B cell (primary cell): Measurements from ENCODE around the gene TRIM38. TPM values are rescaled to one million over a fixed set of nuclear protein-coding genes. Genes with fewer than 3 reads are reported as not detected.

Source experiments
- ATAC-seq: fragments of 200-7000 bp; cut with Tn5 transposase; one replicate; pipeline ENCODE4 v1.10.0; 2021; ENCODE audit warnings: low read depth, mild to moderate bottlenecking, moderate number of reproducible peaks, moderate library complexity
- CTCF ChIA-PET: fragments of 350-600 bp; sonication (Branson Sonifier 250); formaldehyde crosslinking; loops from one replicate; lab custom pipeline; 2021; ENCODE audit warnings: antibody characterized with exemption, inconsistent platforms; lab: Charles Lee
- POLR2A ChIA-PET: fragments of 350-600 bp; sonication (Branson Sonifier 250); formaldehyde crosslinking; loops from one replicate; lab custom pipeline; 2021; ENCODE audit warnings: antibody characterized with exemption; lab: Charles Lee
- DNase-seq: peaks from one replicate; pipeline ENCODE4 v3.0.0; 2013
- H2AFZ ChIP-seq: 2 replicates; pipeline ENCODE4 v1.6.1; 2012; ENCODE audit warnings: mild to moderate bottlenecking, low read depth, low read length; ENCODE audit not compliant: insufficient read depth, poor library complexity, severe bottlenecking
- H3K27ac ChIP-seq, 2 donors: 1 replicate in 1 of 2; 2 replicates in 1 of 2; pipeline ENCODE4 v1.5.1; 2012 to 2013; ENCODE audit warnings: low read length in 2 of 2, mild to moderate bottlenecking in 2 of 2, moderate library complexity in 1 of 2
- H3K27me3 ChIP-seq, 4 experiments: fragments of 200-600 bp in 1 of 4; sonication (generic) in 1 of 4; replicated peaks in 1 of 4; 1 replicate in 2 of 4; 2 replicates in 2 of 4; pipeline versions ENCODE4 v1.6.1 to v1.7.0; 2013 to 2016; ENCODE audit warnings: low read length in 3 of 4, mild to moderate bottlenecking in 2 of 4, mixed read lengths in 1 of 4, moderate library complexity in 1 of 4; ENCODE audit not compliant: insufficient read depth in 4 of 4, control insufficient read depth in 3 of 4; ENCODE audit errors: control extremely low read depth in 1 of 4
- H3K36me3 ChIP-seq, 2 experiments: replicated peaks in 1 of 2; 1 replicate in 1 of 2; 2 replicates in 1 of 2; pipeline versions ENCODE4 v1.6.1 to v1.7.1; 2013; ENCODE audit warnings: low read length in 1 of 2; ENCODE audit not compliant: insufficient read depth in 2 of 2, control insufficient read depth in 1 of 2; ENCODE audit errors: control extremely low read depth in 1 of 2, extremely low read depth in 1 of 2
- H3K4me1 ChIP-seq, 2 donors: fragments of 200-600 bp in 1 of 2; sonication (generic) in 1 of 2; 1 replicate in 1 of 2; 2 replicates in 1 of 2; pipeline versions ENCODE4 v1.5.1 to v1.6.1; 2013 to 2017; ENCODE audit warnings: low read length in 2 of 2; ENCODE audit not compliant: control insufficient read depth in 2 of 2, insufficient read depth in 2 of 2
- H3K4me2 ChIP-seq: replicated peaks from 2 replicates; pipeline ENCODE3; 2012; ENCODE audit warnings: mild to moderate bottlenecking, low read depth, low read length; ENCODE audit not compliant: poor library complexity, severe bottlenecking
- H3K4me3 ChIP-seq, 5 experiments: fragments of 200-600 bp in 1 of 5; sonication (generic) in 1 of 5; 1 replicate in 3 of 5; 2 replicates in 2 of 5; pipeline versions ENCODE4 v1.5.1 to v1.7.0; 2011 to 2016; ENCODE audit warnings: low read length in 4 of 5, mild to moderate bottlenecking in 4 of 5, low read depth in 2 of 5, control low read depth in 1 of 5, moderate library complexity in 1 of 5; ENCODE audit not compliant: insufficient read depth in 1 of 5; ENCODE audit errors: control extremely low read depth in 1 of 5, extremely low read depth in 1 of 5
- H3K79me2 ChIP-seq: fragments of 200-600 bp; sonication (generic); one replicate; pipeline ENCODE4 v1.6.0; 2016; ENCODE audit warnings: low read length; ENCODE audit not compliant: control insufficient read depth, insufficient read depth
- H3K9ac ChIP-seq: fragments of 200-600 bp; sonication (generic); 2 replicates; pipeline ENCODE4 v1.6.1; 2017; ENCODE audit warnings: mild to moderate bottlenecking, low read length, moderate library complexity
- H3K9me3 ChIP-seq, 3 donors: one replicate each; pipeline versions ENCODE4 v1.6.1 to v1.7.1; 2013; ENCODE audit warnings: low read length in 2 of 3; ENCODE audit not compliant: control insufficient read depth in 2 of 3, insufficient read depth in 1 of 3; ENCODE audit errors: control extremely low read depth in 1 of 3
- H4K20me1 ChIP-seq: 2 replicates; pipeline ENCODE4 v1.6.0; 2012; ENCODE audit warnings: mild to moderate bottlenecking, low read length; ENCODE audit not compliant: insufficient read depth, control insufficient read depth, poor library complexity, severe bottlenecking
- H3K27ac Mint-ChIP-seq: one replicate; pipeline ENCODE4 v1.8.0; 2021; ENCODE audit warnings: mixed read lengths
- H3K27me3 Mint-ChIP-seq: one replicate; pipeline ENCODE4 v1.8.0; 2021; ENCODE audit warnings: mixed read lengths
- H3K4me1 Mint-ChIP-seq: one replicate; pipeline ENCODE4 v1.8.0; 2021; ENCODE audit warnings: mixed read lengths
- H3K4me3 Mint-ChIP-seq: one replicate; pipeline ENCODE4 v1.8.0; 2021; ENCODE audit warnings: mixed read lengths
- H3K9me3 Mint-ChIP-seq: one replicate; pipeline ENCODE4 v1.8.0; 2022; ENCODE audit warnings: mixed read lengths; ENCODE audit not compliant: insufficient read depth
- EZH2 ChIP-seq: IDR thresholded peaks from 2 replicates; pipeline ENCODE4 v1.6.1; 2012; ENCODE audit warnings: borderline replicate concordance, low read depth, mild to moderate bottlenecking, moderate library complexity, low read length; ENCODE audit not compliant: insufficient read depth, poor library complexity, severe bottlenecking
- WGBS: methylation state at CpG from one replicate; pipeline ENCODE4 v1.1.5; 2013; ENCODE audit warnings: missing lambda C conversion rate; ENCODE audit not compliant: insufficient coverage; 5-methylcytosine and 5-hydroxymethylcytosine counted together
- intact Hi-C: fragments of 100-400 bp; cut with micrococcal nuclease; formaldehyde crosslinking; loops from one replicate; pipeline ENCODE4 v1.10.0; 2022
- polyA plus RNA-seq: library from polyadenylated mRNA; depleted of rRNA; stranded (reverse); fragments of >200 nt; gene quantifications from 2 replicates; pipeline ENCODE4 v1.2.3, GENCODE V29; 2012
- total RNA-seq, 2 donors: library from RNA; stranded (reverse); fragments of 120-200 nt in 1 of 2; gene quantifications; 1 replicate in 1 of 2; 2 replicates in 1 of 2; pipeline versions ENCODE4 v1.2.3 to v1.2.4, GENCODE V29; 2013 to 2022
- TF ChIP-seq, protein P1 (sequence below): fragments of 200-600 bp; IDR thresholded peaks from one replicate; pipeline ENCODE4 v1.8.0; 2022; ENCODE audit warnings: antibody characterized with exemption, mild to moderate bottlenecking

The TRIM38 gene
- total and polyA plus RNA-seq, 2 donors (not counting 1 experiment from before 2014, with no cell fraction given) = 29.3 to 57.2 TPM

DNA sequence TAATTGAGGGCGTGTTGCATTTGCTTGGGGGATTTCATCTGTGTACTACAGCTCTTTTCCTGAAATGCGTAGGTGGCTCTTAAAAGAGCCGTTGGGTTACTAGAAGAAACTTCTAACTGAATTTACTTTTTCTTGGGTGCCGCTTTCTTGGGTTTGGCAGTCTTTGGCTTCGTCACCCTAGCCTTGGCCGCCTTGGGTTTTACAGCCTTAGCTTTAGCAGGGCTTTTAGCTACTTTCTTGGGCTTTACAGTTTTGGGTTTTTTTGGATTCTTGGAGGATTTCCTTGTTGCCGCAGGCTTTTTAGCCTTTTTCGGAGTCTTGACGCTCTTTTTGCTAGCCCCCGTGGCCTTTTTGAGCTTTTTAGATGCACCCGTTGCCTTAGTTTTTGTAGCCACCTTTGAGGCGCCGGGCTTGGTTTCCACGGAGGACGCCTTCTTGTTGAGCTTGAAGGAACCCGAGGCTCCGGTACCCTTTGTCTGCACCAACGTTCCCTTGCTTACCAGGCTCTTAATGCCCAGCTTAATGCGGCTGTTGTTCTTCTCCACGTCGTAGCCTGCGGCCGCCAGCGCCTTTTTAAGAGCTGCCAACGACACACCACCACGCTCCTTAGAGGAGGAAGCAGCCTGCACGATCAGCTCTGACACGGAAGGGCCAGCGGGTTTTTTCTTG lies 54.5 kb downstream of the TRIM38 start:
- Histone ChIP-seq H3K36me3 (no peaks in the 10 kb centered on the region), H3K9ac (peak overlapping the region; percentile 12), H3K79me2 (no peaks in the 10 kb centered on the region), H3K27me3 (no peaks in the 10 kb centered on the region), H4K20me1 (no peaks in the 10 kb centered on the region), H3K9me3 (peaks cover 3 to 29% (median 11%) of the 10 kb centered on the region in 3 donors), H3K4me1 (peaks cover 2 to 16% of the 10 kb centered on the region in 2 donors), H2AFZ (peak overlapping the region; percentile 62), H3K4me2 (peak overlapping the region; percentile 58), H3K4me3 (peak overlapping the region in 2 of 5 experiments; percentile 17 to 24), H3K27ac (no peak overlapping the region)
- H3K27ac Mint-ChIP-seq = no peak overlapping the region
- CTCF ChIA-PET = interaction anchor here (0.6 to 4.1 kb wide), 9 partner anchors 9 to 1156 kb away, joined by 3 to 36 read pairs (median 4); no protein-coding TSS in a partner anchor
- POLR2A ChIA-PET = interaction anchor here (1.0 to 1.4 kb wide), 4 partner anchors 16 to 182 kb away, joined by 3 to 5 read pairs (median 3); a partner anchor contains a TSS
- 42% methylated on average over 29 of the region's 29 CpGs for WGBS
- no peaks in the 10 kb centered on the region for H3K9me3 Mint-ChIP-seq
- H3K4me3 Mint-ChIP-seq = peak overlapping the region; percentile 60
- TF ChIP-seq, protein P1, sequence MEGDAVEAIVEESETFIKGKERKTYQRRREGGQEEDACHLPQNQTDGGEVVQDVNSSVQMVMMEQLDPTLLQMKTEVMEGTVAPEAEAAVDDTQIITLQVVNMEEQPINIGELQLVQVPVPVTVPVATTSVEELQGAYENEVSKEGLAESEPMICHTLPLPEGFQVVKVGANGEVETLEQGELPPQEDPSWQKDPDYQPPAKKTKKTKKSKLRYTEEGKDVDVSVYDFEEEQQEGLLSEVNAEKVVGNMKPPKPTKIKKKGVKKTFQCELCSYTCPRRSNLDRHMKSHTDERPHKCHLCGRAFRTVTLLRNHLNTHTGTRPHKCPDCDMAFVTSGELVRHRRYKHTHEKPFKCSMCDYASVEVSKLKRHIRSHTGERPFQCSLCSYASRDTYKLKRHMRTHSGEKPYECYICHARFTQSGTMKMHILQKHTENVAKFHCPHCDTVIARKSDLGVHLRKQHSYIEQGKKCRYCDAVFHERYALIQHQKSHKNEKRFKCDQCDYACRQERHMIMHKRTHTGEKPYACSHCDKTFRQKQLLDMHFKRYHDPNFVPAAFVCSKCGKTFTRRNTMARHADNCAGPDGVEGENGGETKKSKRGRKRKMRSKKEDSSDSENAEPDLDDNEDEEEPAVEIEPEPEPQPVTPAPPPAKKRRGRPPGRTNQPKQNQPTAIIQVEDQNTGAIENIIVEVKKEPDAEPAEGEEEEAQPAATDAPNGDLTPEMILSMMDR = no peak
- no peak for TF ChIP-seq EZH2
- ATAC-seq (no peak), DNase-seq (no peak)
- no peaks in the 10 kb centered on the region for H3K27me3 Mint-ChIP-seq
- intact Hi-C loops = no loop called here
- peaks cover 19% of the 10 kb centered on the region for H3K4me1 Mint-ChIP-seq

DNA sequence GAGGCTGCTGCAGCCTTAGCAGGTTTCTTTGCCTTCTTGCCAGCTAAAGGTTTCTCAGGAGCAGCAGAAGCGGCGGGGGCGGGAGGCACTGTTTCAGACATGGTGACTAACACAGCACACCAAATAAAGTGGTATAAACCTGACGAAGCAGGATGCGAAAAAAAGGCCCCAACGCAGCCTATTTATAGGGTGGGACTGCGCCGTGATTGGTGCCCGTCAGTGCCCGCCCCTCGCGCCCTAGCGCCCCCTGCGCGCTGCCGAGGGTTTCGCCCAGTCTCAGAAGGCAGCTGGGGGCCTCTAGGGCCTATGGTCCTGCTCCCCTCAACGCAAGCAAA lies 55.0 kb downstream of the TRIM38 start:
- H3K27me3 Mint-ChIP-seq = no peaks in the 10 kb centered on the region
- CTCF ChIA-PET = interaction anchor here (0.6 to 4.1 kb wide), 7 partner anchors 8 to 1155 kb away, joined by 3 to 36 read pairs (median 5); no protein-coding TSS in a partner anchor
- no peaks in the 10 kb centered on the region for H3K27me3 ChIP-seq
- POLR2A ChIA-PET = interaction anchor here (1.0 to 1.4 kb wide), 3 partner anchors 25 to 182 kb away, joined by 3 read pairs; a partner anchor contains a TSS
- peak overlapping the region in 2 of 5 experiments; percentile 17 to 24 for H3K4me3 ChIP-seq
- intact Hi-C loops = no loop called here
- no peaks in the 10 kb centered on the region for H3K79me2 ChIP-seq
- H3K4me3 Mint-ChIP-seq = peak overlapping the region; percentile 60
- H3K9ac ChIP-seq = peak overlapping the region; percentile 12
- H3K36me3 ChIP-seq = no peaks in the 10 kb centered on the region
- H3K9me3 ChIP-seq = peaks cover 3 to 29% (median 11%) of the 10 kb centered on the region in 3 donors
- TF ChIP-seq, protein P1 = peak; percentile 41
- no peak for TF ChIP-seq EZH2
- H3K4me1 Mint-ChIP-seq = peaks cover 23% of the 10 kb centered on the region
- H3K9me3 Mint-ChIP-seq = no peaks in the 10 kb centered on the region
- ATAC-seq = no peak
- peak; percentile 59 for DNase-seq
- peaks cover 7 to 21% of the 10 kb centered on the region in 2 donors for H3K4me1 ChIP-seq
- no peak overlapping the region for H3K27ac Mint-ChIP-seq
- peak overlapping the region; percentile 62 for H2AFZ ChIP-seq
- H3K27ac ChIP-seq = no peak overlapping the region
- H3K4me2 ChIP-seq = peak overlapping the region; percentile 58
- no peaks in the 10 kb centered on the region for H4K20me1 ChIP-seq
- WGBS = 13% methylated on average over 17 of the region's 18 CpGs
